ENCODE results near the gene TSPAN18. TPM values are rescaled to one million over a fixed set of nuclear protein-coding genes. Genes with fewer than 3 reads are reported as not detected.

Gene TSPAN18
- total and polyA plus RNA-seq, 10 of the 15 experiments (the other 5 are each of a cell fraction or from before 2014, with no cell fraction given), result 0.02 to 0.77 (median 0.13) TPM; not detected in 1

GRCh38 chr11:44963948-44964347, 237.2 kb downstream of the TSPAN18 start:
- H3K4me2 ChIP-seq (ENCODE audit: control insufficient read depth, insufficient read depth), result no peak overlapping the region
- peaks cover 0 to 2% of the 10 kb centered on the region in 2 experiments; a peak in 1 of 4 replicates for H3K27me3 ChIP-seq (replicated peaks in 1 of 2; ENCODE audit: control insufficient read depth in 2 of 2, insufficient read depth in 2 of 2, low read length in 1 of 2)
- BruUV-seq (replicated peaks), result no TSS peak

More at GRCh38 chr11:44963948-44964347, 237.2 kb downstream of the TSPAN18 start:
- H3K9ac ChIP-seq (ENCODE audit: control insufficient read depth, insufficient read depth, low read length), result no peak overlapping the region
- FAIRE-seq, result no peak
- H3K36me3 ChIP-seq (ENCODE audit: control insufficient read depth in 2 of 2, insufficient read depth in 2 of 2, low read length in 1 of 2), result no peaks in the 10 kb centered on the region
- H2AFZ ChIP-seq (ENCODE audit: control insufficient read depth, low read depth, low read length), result no peak overlapping the region
- ChIA-PET POLR2A (no interaction called here), CTCF (interaction anchor here (1.3 kb wide), 1 partner anchor 9 kb away, joined by 3 read pairs; no protein-coding TSS in a partner anchor), RAD21 (ENCODE audit: unreplicated experiment) (no interaction called here), SMC1A (ENCODE audit: uncharacterized antibody, unreplicated experiment) (no interaction called here)
- WGBS (ENCODE audit: insufficient coverage, insufficient replicate concordance, low lambda C conversion rate, missing lambda C conversion rate), result 44% methylated on average over 5 of the region's 5 CpGs
- in situ Hi-C loops (cut with MboI), result no loop called here
- no peak overlapping the region for H3K27ac ChIP-seq (ENCODE audit: control insufficient read depth, insufficient read depth)
- TF ChIP-seq MLLT1 (IDR thresholded peaks at IDR 0.05), result no peak
- no peak for TF ChIP-seq NR2C2 (IDR thresholded peaks at IDR 0.05; ENCODE audit: borderline replicate concordance, control insufficient read depth, insufficient read length, low read depth)
- no peak for TF ChIP-seq SREBF1 (IDR thresholded peaks at IDR 0.05; ENCODE audit: low read length)
- no peak for TF ChIP-seq EZH2 (IDR thresholded peaks at IDR 0.05; ENCODE audit: borderline replicate concordance, control insufficient read depth, low read depth, low read length)
- no peak for TF ChIP-seq RUNX3 (IDR thresholded peaks at IDR 0.05; ENCODE audit: low read length)
- no peak for TF ChIP-seq CEBPB (IDR thresholded peaks at IDR 0.05; ENCODE audit: borderline replicate concordance in 1 of 2, low read depth in 2 of 2, low read length in 2 of 2)
- TF ChIP-seq ZNF687 (IDR thresholded peaks at IDR 0.05), result no peak
- no peak for TF ChIP-seq TCF3 (IDR thresholded peaks at IDR 0.05; ENCODE audit: borderline replicate concordance, insufficient read depth, low read depth, low read length)
- no peak for TF ChIP-seq SMC3 (IDR thresholded peaks at IDR 0.05; ENCODE audit: borderline replicate concordance, low read length)
- TF ChIP-seq SRF (IDR thresholded peaks at IDR 0.05; ENCODE audit: low read depth in 2 of 2, low read length in 2 of 2), result no peak
- DNase-seq (ENCODE audit: low read depth, low spot score), result no peak
- no peaks in the 10 kb centered on the region for H4K20me1 ChIP-seq (ENCODE audit: control insufficient read depth, insufficient read depth)
- H3K9me3 ChIP-seq (replicated peaks; ENCODE audit: control insufficient read depth, insufficient read depth, low read length), result no peaks in the 10 kb centered on the region
- no peaks in the 10 kb centered on the region for H3K4me1 ChIP-seq (ENCODE audit: control insufficient read depth, insufficient read depth, low read length)
- intact Hi-C loops (cut with micrococcal nuclease; ENCODE audit: unreplicated experiment), result no loop called here
- H3K4me3 ChIP-seq, result no peak overlapping the region
- no peaks in the 10 kb centered on the region for H3K79me2 ChIP-seq (ENCODE audit: control insufficient read depth, insufficient read depth, low read length)
- no peak for ATAC-seq
